ENCODE results near the gene JUND.

- TF ChIP-seq CTCF (IDR thresholded peaks at IDR 0.05) (no peak), POLR2A (IDR thresholded peaks at IDR 0.05) (no peak)
These were observed 7.1 kb downstream of the JUND start, which contains the start of gene IQCN for GRCh38 chr19:18274219-18274780.

Data from uterus (tissue), 2 donors.